Naive thymus-derived CD8-positive, alpha-beta T cell (primary cell): ENCODE results near the gene ATCAY. TPM values are rescaled to one million over a fixed set of nuclear protein-coding genes. Genes with fewer than 3 reads are reported as not detected.
"Not testable (repeated sequence)": the region's sequence is repeated elsewhere in the genome, so short reads cannot be mapped to it uniquely, and the experiment has no call there.

Experiments used
- ATAC-seq, 2 donors: fragments of 150-1000 bp; cut with Tn5 transposase in 1 of 2; sonication (Bioruptor Pico), chemical (Tn5 transposase) in 1 of 2; 1 replicate in 1 of 2; 2 replicates in 1 of 2; pipeline ENCODE4 v1.10.0; 2021; ENCODE audit warnings: mild to moderate bottlenecking in 2 of 2, moderate library complexity in 2 of 2
- POLR2A ChIA-PET: fragments of 350-600 bp; sonication (Branson Sonifier 250); formaldehyde crosslinking; loops from one replicate; lab custom pipeline; 2021; ENCODE audit warnings: antibody characterized with exemption; lab: Charles Lee
- DNase-seq, 10 donors: peaks; one replicate each; pipeline versions ENCODE4 v3.0.0 to v3.0.0-alpha.2; 2020 to 2022
- H3K27ac Mint-ChIP-seq, 10 donors: one replicate each; pipeline ENCODE4 v1.8.0; 2020 to 2022; ENCODE audit warnings: mild to moderate bottlenecking in 10 of 10, mixed read lengths in 10 of 10, moderate library complexity in 4 of 10, inconsistent platforms in 1 of 10
- H3K27me3 Mint-ChIP-seq, 5 donors: one replicate each; pipeline ENCODE4 v1.8.0; 2021 to 2022; ENCODE audit warnings: mixed read lengths in 5 of 5
- H3K36me3 Mint-ChIP-seq, 3 donors: one replicate each; pipeline ENCODE4 v1.8.0; 2020 to 2022; ENCODE audit warnings: mixed read lengths in 3 of 3, mild to moderate bottlenecking in 2 of 3, inconsistent platforms in 1 of 3
- H3K4me1 Mint-ChIP-seq, 4 donors: one replicate each; pipeline ENCODE4 v1.8.0; 2021 to 2022; ENCODE audit warnings: mixed read lengths in 4 of 4
- H3K4me3 Mint-ChIP-seq, 10 donors: one replicate each; pipeline ENCODE4 v1.8.0; 2020 to 2022; ENCODE audit warnings: mild to moderate bottlenecking in 10 of 10, mixed read lengths in 10 of 10, moderate library complexity in 6 of 10, inconsistent platforms in 1 of 10
- H3K9me3 Mint-ChIP-seq, 9 donors: one replicate each; pipeline ENCODE4 v1.8.0; 2020 to 2022; ENCODE audit warnings: mixed read lengths in 9 of 9, mild to moderate bottlenecking in 3 of 9, inconsistent platforms in 1 of 9, moderate library complexity in 1 of 9
- polyA plus RNA-seq, 3 donors: library from polyadenylated mRNA; unstranded; fragments of 300-500 nt; fragmentation: Illumina TruSeq; gene quantifications; one replicate each; pipeline ENCODE4 v1.2.3, GENCODE V29; 2021
- total RNA-seq, 8 experiments: library from RNA in 2 of 8; stranded (reverse) in 2 of 8; gene quantifications; one replicate each; pipeline ENCODE4 v1.2.3 and lab custom pipeline; 2021 to 2026

Gene ATCAY
- total and polyA plus RNA-seq, 5 experiments from 2014 or later, result 1.5 TPM; not detected in 4

GRCh38 chr19:3863648-3864047 lies 16.8 kb upstream of the ATCAY start:
- peaks cover 3 to 7% (median 6%) of the 10 kb centered on the region in 4 donors for H3K4me1 Mint-ChIP-seq
- no peak overlapping the region for H3K27ac Mint-ChIP-seq
- POLR2A ChIA-PET, result no interaction called here
- no peaks in the 10 kb centered on the region for H3K9me3 Mint-ChIP-seq
- peaks cover 12 to 27% (median 20%) of the 10 kb centered on the region in 5 donors for H3K27me3 Mint-ChIP-seq
- H3K4me3 Mint-ChIP-seq, result no peak overlapping the region
- no peaks in the 10 kb centered on the region for H3K36me3 Mint-ChIP-seq
- DNase-seq (no peak), ATAC-seq (no peak)

DNA sequence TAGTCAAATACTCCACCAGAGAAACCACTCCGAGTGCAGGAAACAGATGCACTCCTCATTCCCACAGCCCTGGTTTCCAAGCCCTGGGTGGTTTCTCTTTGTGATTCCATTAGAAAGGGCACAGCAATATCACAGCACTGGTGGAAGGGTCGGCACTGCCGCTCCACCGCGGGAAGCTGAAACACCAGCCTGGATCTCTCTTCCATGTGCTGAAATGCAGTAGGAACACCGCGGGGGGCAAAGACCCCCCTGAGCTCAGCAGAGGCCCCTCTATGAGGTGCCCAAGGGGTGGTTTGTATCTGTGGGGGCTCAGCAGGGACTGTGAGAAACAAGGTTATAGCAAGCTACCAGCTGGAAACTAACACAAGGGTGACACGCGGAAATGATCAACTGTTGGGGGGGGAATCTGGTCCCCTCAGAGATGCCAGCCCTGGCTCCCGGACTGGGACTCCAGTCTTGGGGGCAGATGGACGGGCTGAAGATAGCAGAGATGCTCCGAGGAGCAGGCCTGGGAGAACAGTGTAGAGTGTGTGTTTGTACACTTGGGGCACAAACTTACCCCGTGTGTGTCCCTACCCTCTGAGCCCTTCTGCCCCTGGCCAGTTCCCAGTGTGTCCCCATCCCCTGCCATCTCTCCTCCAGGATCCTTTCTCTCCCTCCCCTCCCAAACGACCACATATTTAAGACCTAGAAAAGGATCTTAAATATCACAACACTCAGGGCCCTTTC lies 13.4 kb upstream of the ATCAY start:
- peak overlapping the region in 2 of 10 donors; percentile 28 to 51 for H3K27ac Mint-ChIP-seq
- ATAC-seq (no peak), DNase-seq (no peak)
- H3K4me1 Mint-ChIP-seq, result peaks cover 7 to 16% (median 13%) of the 10 kb centered on the region in 4 donors
- POLR2A ChIA-PET, result no interaction called here
- H3K4me3 Mint-ChIP-seq, result peak overlapping the region in 5 of 10 donors; percentile 26 to 34 (median 31)
- peaks cover 0 to 7% (median 0%) of the 10 kb centered on the region in 9 donors for H3K9me3 Mint-ChIP-seq
- H3K27me3 Mint-ChIP-seq, result peaks cover 23 to 43% (median 34%) of the 10 kb centered on the region in 5 donors
- peaks cover 0 to 6% (median 0%) of the 10 kb centered on the region in 3 donors for H3K36me3 Mint-ChIP-seq

DNA sequence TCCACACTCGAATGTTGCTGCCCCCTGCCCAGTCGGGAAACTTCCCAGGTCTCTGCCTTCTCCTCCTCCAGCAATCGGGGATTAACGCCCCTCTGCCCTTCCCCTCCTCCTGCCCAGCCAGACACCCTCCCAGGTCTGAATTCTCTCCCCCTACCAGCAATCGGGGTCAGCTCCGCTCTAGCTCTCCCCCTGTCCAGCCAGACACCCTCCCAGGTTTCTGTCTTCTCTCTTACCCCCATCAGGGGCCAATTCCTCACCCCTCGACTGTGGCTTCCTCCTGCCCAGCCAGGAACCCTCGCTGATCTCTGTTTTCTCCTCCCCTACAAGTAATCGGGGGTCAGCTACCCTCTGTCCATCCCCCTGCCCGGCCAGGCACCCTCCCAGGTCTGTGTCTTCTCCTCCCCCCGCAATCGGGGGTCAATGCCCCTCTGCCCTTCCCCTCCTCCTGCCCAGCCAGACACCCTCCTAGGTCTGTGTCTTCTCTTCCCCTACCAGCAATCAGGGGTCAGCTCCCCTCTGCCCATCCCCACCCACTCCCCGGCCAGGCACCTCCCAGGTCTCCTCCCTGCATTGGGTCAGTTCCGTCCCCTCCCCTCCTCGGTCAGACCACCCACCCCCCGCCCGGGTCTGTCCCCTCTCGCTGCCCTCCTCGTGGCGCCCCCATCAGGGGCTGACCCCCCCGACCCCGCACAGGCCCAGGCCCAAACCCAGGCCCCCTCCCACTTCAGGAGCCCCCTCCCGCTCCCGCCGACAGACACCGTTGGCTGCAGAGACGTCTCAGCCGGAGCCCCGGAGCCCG lies 12.3 kb upstream of the ATCAY start:
- DNase-seq, result no peak
- Mint-ChIP-seq H3K9me3 (peaks cover 0 to 7% (median 0%) of the 10 kb centered on the region in 9 donors), H3K27me3 (peaks cover 24 to 49% (median 37%) of the 10 kb centered on the region in 5 donors), H3K27ac (peak overlapping the region in 3 of 10 donors; percentile 15 to 53 (median 28)), H3K36me3 (peaks cover 0 to 6% (median 0%) of the 10 kb centered on the region in 3 donors), H3K4me3 (peak overlapping the region in 9 of 10 donors; percentile 19 to 64 (median 33)), H3K4me1 (peaks cover 7 to 16% (median 13%) of the 10 kb centered on the region in 4 donors)
- POLR2A ChIA-PET, result no interaction called here
- ATAC-seq, result no peak

GRCh38 chr19:3868770-3869456 lies 11.6 kb upstream of the ATCAY start, which contains the start of gene ZFR2:
Gene ZFR2, minus strand, starts transcription at chr19:3869038. Its CDS starts 21 bp downstream, at chr19:3869017.
- Mint-ChIP-seq H3K27me3 (peaks cover 24 to 52% (median 38%) of the 10 kb centered on the region in 5 donors), H3K4me1 (peaks cover 7 to 16% (median 13%) of the 10 kb centered on the region in 4 donors), H3K4me3 (peak within 1 kb of the TSS; percentile 39 to 76 (median 56)), H3K27ac (peak within 1 kb of the TSS in 4 of 10 donors; percentile 11 to 72 (median 40)), H3K36me3 (peaks cover 0 to 6% (median 0%) of the 10 kb centered on the region in 3 donors), H3K9me3 (peaks cover 0 to 7% (median 0%) of the 10 kb centered on the region in 9 donors)
- POLR2A ChIA-PET, result no interaction called here
- DNase-seq, result peak in 7 of 10 donors; percentile 22 to 39 (median 30)
- peak; percentile 44 to 62 for ATAC-seq

GRCh38 chr19:3873151-3873550 lies 7.3 kb upstream of the ATCAY start:
- peaks cover 5 to 11% (median 8%) of the 10 kb centered on the region in 4 donors for H3K4me1 Mint-ChIP-seq
- POLR2A ChIA-PET, result no interaction called here
- peaks cover 0 to 6% (median 0%) of the 10 kb centered on the region in 3 donors for H3K36me3 Mint-ChIP-seq
- no peak overlapping the region for H3K27ac Mint-ChIP-seq
- H3K27me3 Mint-ChIP-seq, result peaks cover 16 to 63% (median 26%) of the 10 kb centered on the region in 5 donors
- ATAC-seq, result no peak
- DNase-seq, result no peak
- no peak overlapping the region for H3K4me3 Mint-ChIP-seq
- H3K9me3 Mint-ChIP-seq, result peaks cover 0 to 8% (median 0%) of the 10 kb centered on the region in 9 donors

DNA sequence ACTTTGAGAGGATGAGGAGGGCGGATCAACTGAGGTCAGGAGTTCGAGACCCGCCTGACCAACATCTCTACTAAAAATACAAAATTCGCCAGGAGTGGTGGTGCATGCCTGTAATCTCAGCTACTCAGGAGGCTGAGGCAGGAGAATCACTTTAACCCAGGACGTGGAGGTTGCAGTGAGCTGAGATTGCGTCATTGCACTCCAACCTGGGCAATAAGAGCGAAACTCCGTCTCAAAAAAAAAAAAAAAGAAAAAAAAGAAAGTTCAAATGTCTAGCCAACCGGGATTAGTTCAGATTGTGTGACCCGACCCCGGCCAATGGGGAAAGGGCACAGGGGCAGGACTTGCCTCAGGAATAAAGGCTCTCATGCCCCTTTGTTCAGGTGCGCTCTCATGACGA lies 5.8 kb upstream of the ATCAY start:
- H3K4me3 Mint-ChIP-seq, H3K9me3 Mint-ChIP-seq, H3K36me3 Mint-ChIP-seq, POLR2A ChIA-PET, H3K4me1 Mint-ChIP-seq, DNase-seq, ATAC-seq: not testable (repeated sequence)
- H3K27ac Mint-ChIP-seq, result peak overlapping the region in 1 of 10 donors; percentile 65
- peaks cover 11 to 62% (median 25%) of the 10 kb centered on the region in 5 donors for H3K27me3 Mint-ChIP-seq

DNA sequence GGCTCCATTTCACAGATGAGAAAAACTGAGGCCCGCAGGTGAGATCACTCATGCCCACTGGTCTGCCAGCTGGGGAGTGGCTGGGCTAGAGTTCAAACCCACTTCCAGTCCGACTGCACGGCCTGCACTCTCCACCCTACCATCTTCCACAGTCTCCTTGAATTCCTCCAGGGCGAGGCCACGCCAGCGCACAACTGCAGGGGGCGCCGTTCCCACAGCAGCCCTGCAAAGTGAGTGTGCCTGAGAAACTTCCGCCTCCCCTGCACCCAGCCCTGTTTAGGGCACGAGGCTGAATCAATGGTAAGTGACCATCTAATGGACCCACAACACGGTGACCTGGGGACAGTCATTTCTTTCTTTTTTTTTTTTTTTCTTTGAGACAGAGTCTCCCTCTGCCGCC lies 829 bp upstream of the ATCAY start:
- Mint-ChIP-seq H3K9me3 (peaks cover 0 to 3% (median 0%) of the 10 kb centered on the region in 9 donors), H3K4me3 (no peak overlapping the region), H3K27me3 (peaks cover 18 to 65% (median 29%) of the 10 kb centered on the region in 5 donors), H3K27ac (peak overlapping the region in 1 of 10 donors; percentile 29), H3K4me1 (peaks cover 4 to 16% (median 15%) of the 10 kb centered on the region in 4 donors), H3K36me3 (peaks cover 0 to 2% (median 0%) of the 10 kb centered on the region in 3 donors)
- no peak for ATAC-seq
- no peak for DNase-seq
- POLR2A ChIA-PET, result no interaction called here

DNA sequence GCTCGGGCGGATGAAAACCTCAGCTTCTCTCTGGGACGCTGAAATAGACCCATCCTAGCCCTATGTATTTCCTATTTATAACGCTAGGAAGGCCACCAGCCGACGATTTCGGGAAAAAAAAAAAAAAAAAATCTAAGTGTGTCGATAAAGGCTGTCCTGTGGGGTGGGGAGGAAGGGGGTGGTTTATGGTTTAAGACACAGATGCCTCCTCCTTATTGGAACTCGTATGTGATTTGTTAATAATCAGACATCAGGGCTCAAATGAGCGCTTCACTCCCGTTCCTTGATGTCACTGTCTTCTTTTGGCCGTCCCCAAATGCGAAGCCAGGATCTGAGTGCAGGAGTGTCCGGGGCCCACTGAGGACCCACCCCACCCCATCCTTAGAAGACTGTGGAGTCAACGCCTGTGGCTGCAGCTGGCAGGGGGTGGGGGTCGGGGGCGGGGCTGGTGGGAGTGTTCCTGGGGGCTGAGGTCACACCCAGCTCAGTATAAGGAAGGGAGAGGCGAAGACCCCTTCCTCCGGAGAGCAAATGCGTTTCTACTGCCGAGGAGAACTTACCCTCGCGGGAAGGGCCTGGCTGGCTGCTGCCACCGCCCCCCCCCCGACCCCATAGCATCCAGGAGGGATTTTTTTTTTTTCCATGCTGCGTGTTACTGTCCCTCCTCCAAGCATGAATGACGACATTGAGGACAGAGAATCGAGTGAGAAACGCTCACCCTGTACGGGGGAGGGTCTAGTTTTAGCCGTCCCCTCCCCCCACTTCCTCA lies 971 bp downstream of the ATCAY start:
- peaks cover 0 to 3% (median 0%) of the 10 kb centered on the region in 9 donors for H3K9me3 Mint-ChIP-seq
- H3K36me3 Mint-ChIP-seq, result peaks cover 0 to 2% (median 0%) of the 10 kb centered on the region in 3 donors
- ATAC-seq (no peak), DNase-seq (no peak)
- POLR2A ChIA-PET, result no interaction called here
- peak overlapping the region in 7 of 10 donors; percentile 4 to 65 (median 48) for H3K4me3 Mint-ChIP-seq
- peak overlapping the region in 1 of 10 donors; percentile 72 for H3K27ac Mint-ChIP-seq
- H3K27me3 Mint-ChIP-seq, result peaks cover 14 to 60% (median 29%) of the 10 kb centered on the region in 5 donors
- H3K4me1 Mint-ChIP-seq, result peaks cover 4 to 16% (median 15%) of the 10 kb centered on the region in 4 donors

- POLR2A ChIA-PET, result no interaction called here
- no peak overlapping the region for H3K27ac Mint-ChIP-seq
These were observed 1.5 kb downstream of the ATCAY start for GRCh38 chr19:3882041-3882384.

DNA sequence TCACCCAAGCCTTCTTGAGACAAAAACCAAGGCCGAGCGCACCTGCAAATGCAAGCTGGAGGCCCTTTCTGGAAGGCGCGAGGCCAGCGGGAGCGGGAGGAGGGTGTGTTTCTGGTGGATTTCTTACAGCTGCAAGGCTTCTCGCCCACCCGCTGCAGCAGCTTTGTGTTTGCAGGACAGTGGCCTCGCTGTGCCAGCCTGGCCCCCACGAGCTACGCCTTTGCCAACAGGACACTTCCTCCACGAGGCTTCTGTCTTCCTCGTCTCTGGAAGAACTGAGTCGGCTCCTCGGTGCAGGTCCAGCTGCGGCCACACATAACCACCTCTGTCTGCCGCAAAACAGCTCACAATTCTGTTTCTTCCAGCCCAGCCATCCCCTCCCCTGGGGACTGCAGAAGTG lies 10.1 kb downstream of the ATCAY start:
- ATAC-seq (no peak), DNase-seq (no peak)
- POLR2A ChIA-PET, result interaction anchor here (0.7 kb wide), 2 partner anchors 29 to 60 kb away, joined by 3 to 5 read pairs; no protein-coding TSS in a partner anchor
- Mint-ChIP-seq H3K27me3 (peaks cover 0 to 4% (median 2%) of the 10 kb centered on the region in 5 donors), H3K9me3 (no peaks in the 10 kb centered on the region), H3K4me1 (no peaks in the 10 kb centered on the region), H3K36me3 (no peaks in the 10 kb centered on the region), H3K27ac (no peak overlapping the region), H3K4me3 (no peak overlapping the region)

More at GRCh38 chr19:3882041-3882384, 1.5 kb downstream of the ATCAY start:
- ATAC-seq, result no peak
- no peak for DNase-seq
- Mint-ChIP-seq H3K9me3 (peaks cover 0 to 1% (median 0%) of the 10 kb centered on the region in 9 donors), H3K4me3 (peak overlapping the region in 5 of 10 donors; percentile 15 to 65 (median 48)), H3K36me3 (peaks cover 0 to 2% (median 0%) of the 10 kb centered on the region in 3 donors), H3K4me1 (peaks cover 4 to 16% (median 15%) of the 10 kb centered on the region in 4 donors), H3K27me3 (peaks cover 14 to 56% (median 29%) of the 10 kb centered on the region in 5 donors)

GRCh38 chr19:3893509-3894179 lies 13.2 kb downstream of the ATCAY start:
- POLR2A ChIA-PET, result no interaction called here
- Mint-ChIP-seq H3K27ac (no peak overlapping the region), H3K27me3 (peaks cover 0 to 2% (median 2%) of the 10 kb centered on the region in 5 donors), H3K9me3 (peaks cover 0 to 2% (median 0%) of the 10 kb centered on the region in 9 donors), H3K4me1 (peaks cover 2 to 8% (median 6%) of the 10 kb centered on the region in 4 donors), H3K36me3 (no peaks in the 10 kb centered on the region), H3K4me3 (no peak overlapping the region)
- ATAC-seq (no peak), DNase-seq (no peak)
